ENCODE data around the gene SMAD7. TPM values are rescaled to one million over a fixed set of nuclear protein-coding genes. Genes with fewer than 3 reads are reported as not detected.
A peak's percentile ranks its signal among the peaks of the same experiment; 100 is the strongest.

The SMAD7 gene
- total RNA-seq (10 to 100 TPM; 21.2 to 79.4 (median 30.1) TPM), polyA plus RNA-seq (1 to 10 TPM; 5.3 to 6.5 TPM), total RNA-seq (164 reads per million, percentile 91 among the genes with 10 or more reads in this experiment)

DNA sequence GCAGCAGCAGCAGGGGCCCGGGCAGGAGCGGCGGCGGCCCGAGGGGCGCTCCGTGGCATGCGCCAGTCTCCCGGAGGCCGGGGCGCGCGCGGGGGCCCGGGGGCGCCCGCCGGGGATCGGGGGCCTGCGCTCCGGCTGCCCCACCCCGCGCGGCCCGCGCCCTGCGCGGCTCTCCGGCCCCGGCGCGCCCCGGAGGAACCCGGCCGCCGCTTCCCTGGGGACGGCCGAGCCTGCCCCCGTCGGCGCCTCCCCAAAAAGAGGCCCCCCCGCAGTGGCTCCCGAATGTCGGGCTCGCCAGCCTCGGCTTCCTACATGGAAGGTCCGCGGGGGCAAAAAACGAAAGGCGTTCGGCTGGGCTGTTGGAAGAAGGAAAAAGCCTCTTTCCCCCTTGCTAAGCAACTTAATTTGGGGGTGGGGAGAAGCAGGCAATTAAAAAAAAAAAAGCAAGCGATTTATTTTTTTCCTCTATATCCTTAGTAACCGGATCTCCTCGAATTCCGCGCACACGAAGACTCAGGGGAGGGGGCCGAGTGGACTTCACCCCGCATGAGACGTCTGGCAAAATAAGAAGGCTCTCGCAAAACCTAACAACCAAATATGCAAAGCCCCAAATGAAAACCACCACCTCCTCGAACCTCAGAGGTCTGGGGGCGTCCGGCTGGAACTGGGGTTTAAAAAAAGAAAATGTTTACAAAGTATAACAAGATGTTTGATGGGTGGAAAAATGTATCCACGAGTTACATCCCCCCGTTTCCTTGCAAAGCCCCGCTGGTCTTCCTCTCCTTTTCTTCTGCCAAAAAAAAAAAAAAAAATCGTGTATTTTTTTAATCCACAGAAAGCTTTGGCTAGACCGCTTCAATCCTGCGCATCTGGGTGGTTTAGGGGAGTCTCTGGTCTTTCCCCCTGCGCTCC lies at the start of gene SMAD7:
SMAD7 (minus strand) TSS at position 430 of the 912 bp plus-strand sequence. CDS start 541 bp downstream, outside the sequence.
- intact Hi-C loops (cut with micrococcal nuclease): loop anchor here in 1 of 2 donors (1.0 to 5.0 kb wide), 4 partner anchors 26 to 1018 kb away; partner anchors contain the start of gene SMAD2
- Histone ChIP-seq H3K27ac (ENCODE audit: low read depth, low read length) (peak within 1 kb of the TSS; percentile 74), H3K4me1 (ENCODE audit: control insufficient read depth in 2 of 2, insufficient read depth in 2 of 2, low read length in 2 of 2) (peaks cover 32 to 39% of the 10 kb centered on the region in 2 donors), H3K27me3 (ENCODE audit: control insufficient read depth in 2 of 2, insufficient read depth in 2 of 2, low read length in 2 of 2) (no peaks in the 10 kb centered on the region), H3K36me3 (ENCODE audit: control insufficient read depth in 2 of 3, insufficient read depth in 3 of 3, low read length in 3 of 3) (no peaks in the 10 kb centered on the region), H3K9me3 (ENCODE audit: control insufficient read depth in 2 of 3, low read length in 3 of 3) (no peaks in the 10 kb centered on the region), H3K4me3 (ENCODE audit: low read length) (peak within 1 kb of the TSS; percentile 95)
- H3K36me3 Mint-ChIP-seq: peaks cover 0 to 31% (median 0%) of the 10 kb centered on the region in 5 donors
- DNase-seq (peak in 1 of 9 donors; percentile 26), ATAC-seq (no peak)
- H3K27me3 Mint-ChIP-seq: peaks cover 0 to 8% (median 0%) of the 10 kb centered on the region in 5 donors
- ChIA-PET POLR2A (interaction anchor here (1.2 to 3.6 kb wide), 5 partner anchors 10 to 22 kb away, joined by 4 to 41 read pairs (median 12); no protein-coding TSS in a partner anchor), CTCF (interaction anchor here (0.6 kb wide), 1 partner anchor 39 kb away, joined by 3 read pairs; no protein-coding TSS in a partner anchor)
- H3K4me3 Mint-ChIP-seq: peak within 1 kb of the TSS; percentile 84 to 100 (median 98)
- peaks cover 0 to 4% (median 0%) of the 10 kb centered on the region in 11 donors for H3K9me3 Mint-ChIP-seq
- H3K27ac Mint-ChIP-seq: peak within 1 kb of the TSS; percentile 86 to 98 (median 94)
- peaks cover 28 to 55% (median 45%) of the 10 kb centered on the region in 7 donors for H3K4me1 Mint-ChIP-seq

DNA sequence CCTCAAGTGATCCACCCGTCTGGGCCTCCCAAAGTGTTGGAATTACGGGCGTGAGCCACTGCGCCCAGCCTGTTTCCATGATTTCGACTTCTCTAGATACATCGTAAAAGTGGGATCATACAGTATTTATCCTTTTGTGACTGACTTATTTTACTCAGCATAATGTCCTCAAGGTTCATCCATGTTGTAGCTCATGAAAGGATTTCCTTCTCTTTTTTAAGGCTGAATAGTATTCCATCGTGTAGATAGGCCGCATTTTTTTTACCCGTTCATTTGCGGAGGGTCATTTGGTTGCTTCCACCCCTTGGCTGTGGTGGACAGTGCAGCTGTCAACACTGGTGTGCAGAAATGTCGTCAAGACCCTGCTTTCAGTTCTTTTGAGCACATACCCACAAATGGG lies 48.8 kb upstream of the SMAD7 start:
- ATAC-seq: no peak
- ChIA-PET POLR2A (no interaction called here), CTCF (interaction anchor here (1.0 kb wide), 1 partner anchor 223 kb away, joined by 3 read pairs; no protein-coding TSS in a partner anchor)
- H3K27me3 Mint-ChIP-seq: peaks cover 0 to 14% (median 0%) of the 10 kb centered on the region in 5 donors
- no peak for DNase-seq
- H3K9me3 Mint-ChIP-seq: no peaks in the 10 kb centered on the region
- no peak overlapping the region for H3K4me3 ChIP-seq (ENCODE audit: low read length)
- no peaks in the 10 kb centered on the region for H3K27me3 ChIP-seq (ENCODE audit: control insufficient read depth in 2 of 2, insufficient read depth in 2 of 2, low read length in 2 of 2)
- H3K27ac ChIP-seq (ENCODE audit: low read depth, low read length): no peak overlapping the region
- H3K36me3 ChIP-seq (ENCODE audit: control insufficient read depth in 2 of 3, insufficient read depth in 3 of 3, low read length in 3 of 3): no peaks in the 10 kb centered on the region
- peak overlapping the region in 2 of 9 donors; percentile 72 to 88 for H3K27ac Mint-ChIP-seq
- H3K36me3 Mint-ChIP-seq: no peaks in the 10 kb centered on the region
- no peaks in the 10 kb centered on the region for H3K9me3 ChIP-seq (ENCODE audit: control insufficient read depth in 2 of 3, low read length in 3 of 3)
- H3K4me1 Mint-ChIP-seq: peaks cover 9 to 26% (median 17%) of the 10 kb centered on the region in 7 donors
- intact Hi-C loops (cut with micrococcal nuclease): no loop called here
- H3K4me3 Mint-ChIP-seq: no peak overlapping the region
- peaks cover 7 to 17% of the 10 kb centered on the region in 2 donors for H3K4me1 ChIP-seq (ENCODE audit: control insufficient read depth in 2 of 2, insufficient read depth in 2 of 2, low read length in 2 of 2)

DNA sequence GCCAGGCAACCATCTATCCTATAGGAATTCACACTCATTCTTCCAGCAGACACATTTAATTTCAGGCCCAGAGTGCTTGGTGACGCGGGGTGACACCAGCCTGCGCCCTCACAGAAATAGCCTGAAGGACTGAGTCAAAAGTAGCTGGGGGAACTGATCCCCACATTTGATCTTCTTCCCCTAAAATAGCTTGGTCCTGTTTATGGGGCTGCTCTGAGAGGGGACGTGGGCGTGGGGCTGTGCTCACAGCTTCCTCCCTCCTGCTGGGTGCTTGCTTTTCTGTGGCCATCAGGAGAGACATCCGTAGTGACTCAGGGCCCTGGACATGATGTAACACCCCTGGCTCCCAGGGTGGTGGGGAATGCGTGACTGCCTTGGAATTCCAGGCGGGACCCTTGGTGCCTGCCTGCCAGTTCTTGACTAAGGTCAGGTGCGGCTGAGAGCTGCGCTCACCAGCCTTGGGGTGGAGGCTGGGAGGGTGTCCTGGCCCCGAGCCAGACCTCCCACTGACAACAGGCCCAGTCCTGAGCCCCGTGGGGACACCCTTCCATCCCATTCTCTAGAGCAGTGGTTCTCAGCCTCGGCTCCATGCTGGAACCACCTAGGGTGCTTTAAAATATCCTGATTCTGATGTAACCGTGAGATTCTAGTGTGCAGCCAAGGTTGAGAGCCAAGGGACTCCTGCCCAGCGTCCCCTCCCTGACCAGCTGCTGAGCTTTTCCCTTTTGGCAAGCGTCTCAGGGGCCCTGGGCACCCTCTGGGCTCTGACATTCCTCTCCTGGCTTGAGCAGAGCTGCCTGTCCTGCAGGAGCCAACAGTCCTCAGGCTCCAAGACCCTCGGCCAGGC lies 47.4 kb upstream of the SMAD7 start:
- Histone ChIP-seq H3K27me3 (ENCODE audit: control insufficient read depth in 2 of 2, insufficient read depth in 2 of 2, low read length in 2 of 2) (no peaks in the 10 kb centered on the region), H3K9me3 (ENCODE audit: control insufficient read depth in 2 of 3, low read length in 3 of 3) (no peaks in the 10 kb centered on the region), H3K36me3 (ENCODE audit: control insufficient read depth in 2 of 3, insufficient read depth in 3 of 3, low read length in 3 of 3) (no peaks in the 10 kb centered on the region), H3K4me3 (ENCODE audit: low read length) (no peak overlapping the region), H3K27ac (ENCODE audit: low read depth, low read length) (no peak overlapping the region), H3K4me1 (ENCODE audit: control insufficient read depth in 2 of 2, insufficient read depth in 2 of 2, low read length in 2 of 2) (peaks cover 7 to 17% of the 10 kb centered on the region in 2 donors)
- H3K4me1 Mint-ChIP-seq: peaks cover 9 to 26% (median 17%) of the 10 kb centered on the region in 7 donors
- H3K36me3 Mint-ChIP-seq: no peaks in the 10 kb centered on the region
- CTCF ChIA-PET: no interaction called here
- POLR2A ChIA-PET: no interaction called here
- peak overlapping the region in 6 of 9 donors; percentile 58 to 95 (median 89) for H3K27ac Mint-ChIP-seq
- intact Hi-C loops (cut with micrococcal nuclease): loop anchor here (1.0 to 2.0 kb wide), 3 partner anchors 45 to 57 kb away; no protein-coding TSS in a partner anchor
- no peaks in the 10 kb centered on the region for H3K9me3 Mint-ChIP-seq
- peaks cover 0 to 12% (median 0%) of the 10 kb centered on the region in 5 donors for H3K27me3 Mint-ChIP-seq
- DNase-seq: no peak
- ATAC-seq: peak; percentile 25
- peak overlapping the region in 2 of 10 donors; percentile 3 to 59 for H3K4me3 Mint-ChIP-seq

GRCh38 chr18:48997681-48997984 lies 46.9 kb upstream of the SMAD7 start:
- peak overlapping the region in 7 of 9 donors; percentile 41 to 95 (median 88) for H3K27ac Mint-ChIP-seq
- Histone ChIP-seq H3K27me3 (ENCODE audit: control insufficient read depth in 2 of 2, insufficient read depth in 2 of 2, low read length in 2 of 2) (no peaks in the 10 kb centered on the region), H3K36me3 (ENCODE audit: control insufficient read depth in 2 of 3, insufficient read depth in 3 of 3, low read length in 3 of 3) (no peaks in the 10 kb centered on the region), H3K4me3 (ENCODE audit: low read length) (no peak overlapping the region), H3K9me3 (ENCODE audit: control insufficient read depth in 2 of 3, low read length in 3 of 3) (no peaks in the 10 kb centered on the region), H3K4me1 (ENCODE audit: control insufficient read depth in 2 of 2, insufficient read depth in 2 of 2, low read length in 2 of 2) (peaks cover 7 to 17% of the 10 kb centered on the region in 2 donors), H3K27ac (ENCODE audit: low read depth, low read length) (no peak overlapping the region)
- ATAC-seq (no peak), DNase-seq (no peak)
- intact Hi-C loops (cut with micrococcal nuclease): loop anchor here (1.0 to 2.0 kb wide), 3 partner anchors 45 to 56 kb away; no protein-coding TSS in a partner anchor
- H3K9me3 Mint-ChIP-seq: no peaks in the 10 kb centered on the region
- peaks cover 0 to 17% (median 0%) of the 10 kb centered on the region in 5 donors for H3K27me3 Mint-ChIP-seq
- no peaks in the 10 kb centered on the region for H3K36me3 Mint-ChIP-seq
- peaks cover 9 to 26% (median 17%) of the 10 kb centered on the region in 7 donors for H3K4me1 Mint-ChIP-seq
- ChIA-PET CTCF (no interaction called here), POLR2A (interaction anchor here (1.0 kb wide), 1 partner anchor 8 kb away, joined by 4 read pairs; no protein-coding TSS in a partner anchor)
- H3K4me3 Mint-ChIP-seq: peak overlapping the region in 4 of 10 donors; percentile 3 to 63 (median 60)

GRCh38 chr18:48996901-48997463 lies 46.2 kb upstream of the SMAD7 start:
- H3K27ac Mint-ChIP-seq: peak overlapping the region; percentile 29 to 95 (median 87)
- H3K4me3 ChIP-seq (ENCODE audit: low read length): no peak overlapping the region
- H3K36me3 Mint-ChIP-seq: no peaks in the 10 kb centered on the region
- peak overlapping the region; percentile 19 for H3K27ac ChIP-seq (ENCODE audit: low read depth, low read length)
- intact Hi-C loops (cut with micrococcal nuclease): loop anchor here (1.0 to 2.0 kb wide), 3 partner anchors 44 to 56 kb away; no protein-coding TSS in a partner anchor
- H3K36me3 ChIP-seq (ENCODE audit: control insufficient read depth in 2 of 3, insufficient read depth in 3 of 3, low read length in 3 of 3): no peaks in the 10 kb centered on the region
- DNase-seq: peak in 7 of 9 donors; percentile 62 to 84 (median 76)
- peaks cover 7 to 17% of the 10 kb centered on the region in 2 donors for H3K4me1 ChIP-seq (ENCODE audit: control insufficient read depth in 2 of 2, insufficient read depth in 2 of 2, low read length in 2 of 2)
- H3K27me3 Mint-ChIP-seq: peaks cover 0 to 20% (median 0%) of the 10 kb centered on the region in 5 donors
- ChIA-PET CTCF (no interaction called here), POLR2A (interaction anchor here (1.0 kb wide), 1 partner anchor 9 kb away, joined by 4 read pairs; no protein-coding TSS in a partner anchor)
- ATAC-seq: peak; percentile 83
- H3K4me3 Mint-ChIP-seq: peak overlapping the region in 8 of 10 donors; percentile 9 to 68 (median 60)
- H3K9me3 ChIP-seq (ENCODE audit: control insufficient read depth in 2 of 3, low read length in 3 of 3): no peaks in the 10 kb centered on the region
- no peaks in the 10 kb centered on the region for H3K27me3 ChIP-seq (ENCODE audit: control insufficient read depth in 2 of 2, insufficient read depth in 2 of 2, low read length in 2 of 2)
- peaks cover 9 to 26% (median 17%) of the 10 kb centered on the region in 7 donors for H3K4me1 Mint-ChIP-seq
- no peaks in the 10 kb centered on the region for H3K9me3 Mint-ChIP-seq

Data from naive thymus-derived CD4-positive, alpha-beta T cell (primary cell).